ENCODE measurements around the gene MTCH1.
"Not testable (repeated sequence)": the region's sequence is repeated elsewhere in the genome, so short reads cannot be mapped to it uniquely, and the experiment has no call there.

Gene MTCH1

GRCh38 chr6:37016995-37017394, 31.0 kb upstream of the MTCH1 start:
- no peak for FAIRE-seq

- no peak for FAIRE-seq
Measured at GRCh38 chr6:37015532-37015931, 29.5 kb upstream of the MTCH1 start.

GRCh38 chr6:37014667-37015066, 28.7 kb upstream of the MTCH1 start:
- FAIRE-seq, result no peak

DNA sequence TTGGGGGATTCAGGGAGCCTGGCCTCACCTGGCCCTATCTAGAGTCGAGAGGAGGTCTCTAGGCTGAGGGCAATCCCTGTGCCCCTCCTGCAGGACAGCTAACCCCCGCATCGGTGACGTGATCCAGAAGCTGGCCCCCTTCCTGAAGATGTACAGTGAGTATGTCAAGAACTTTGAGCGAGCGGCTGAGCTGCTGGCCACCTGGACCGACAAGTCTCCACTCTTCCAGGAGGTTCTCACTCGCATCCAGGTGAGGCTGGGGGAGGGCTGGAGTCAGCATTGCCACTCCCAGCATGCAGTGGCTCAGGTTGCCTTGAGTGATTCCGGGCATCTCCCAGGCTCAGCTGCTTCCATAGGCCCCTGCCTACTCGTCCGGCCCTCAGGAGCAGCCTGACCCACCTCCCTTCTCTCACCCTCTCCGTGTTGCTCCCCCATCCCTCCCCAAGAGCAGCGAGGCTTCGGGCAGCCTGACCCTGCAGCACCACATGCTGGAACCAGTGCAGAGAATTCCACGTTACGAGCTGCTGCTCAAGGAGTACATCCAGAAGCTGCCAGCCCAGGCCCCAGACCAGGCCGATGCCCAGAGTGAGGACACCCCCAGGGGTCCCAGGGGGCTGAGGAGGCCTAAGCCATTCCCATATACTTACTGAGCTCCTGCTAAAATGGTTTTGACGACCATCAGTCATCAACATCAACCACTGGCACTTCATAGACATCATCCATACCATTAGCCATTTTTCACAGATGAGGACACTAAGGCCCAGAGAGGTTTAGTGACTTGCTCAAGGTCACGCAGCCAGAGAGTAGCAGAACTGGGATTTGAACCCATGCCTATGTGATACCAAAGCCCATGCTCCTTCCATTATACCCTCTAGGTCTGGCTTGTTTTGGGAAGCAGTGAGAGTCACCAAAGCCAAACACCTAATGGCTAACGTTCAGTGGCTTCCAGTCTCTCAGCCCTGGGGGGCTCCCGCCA, 27.8 kb upstream of the MTCH1 start:
- FAIRE-seq, result no peak

GRCh38 chr6:37011656-37012378, 25.8 kb upstream of the MTCH1 start:
- no peak for FAIRE-seq

GRCh38 chr6:37010402-37010892, 24.5 kb upstream of the MTCH1 start:
- FAIRE-seq, result no peak

GRCh38 chr6:37008484-37009465, 22.8 kb upstream of the MTCH1 start:
- no peak for FAIRE-seq

DNA sequence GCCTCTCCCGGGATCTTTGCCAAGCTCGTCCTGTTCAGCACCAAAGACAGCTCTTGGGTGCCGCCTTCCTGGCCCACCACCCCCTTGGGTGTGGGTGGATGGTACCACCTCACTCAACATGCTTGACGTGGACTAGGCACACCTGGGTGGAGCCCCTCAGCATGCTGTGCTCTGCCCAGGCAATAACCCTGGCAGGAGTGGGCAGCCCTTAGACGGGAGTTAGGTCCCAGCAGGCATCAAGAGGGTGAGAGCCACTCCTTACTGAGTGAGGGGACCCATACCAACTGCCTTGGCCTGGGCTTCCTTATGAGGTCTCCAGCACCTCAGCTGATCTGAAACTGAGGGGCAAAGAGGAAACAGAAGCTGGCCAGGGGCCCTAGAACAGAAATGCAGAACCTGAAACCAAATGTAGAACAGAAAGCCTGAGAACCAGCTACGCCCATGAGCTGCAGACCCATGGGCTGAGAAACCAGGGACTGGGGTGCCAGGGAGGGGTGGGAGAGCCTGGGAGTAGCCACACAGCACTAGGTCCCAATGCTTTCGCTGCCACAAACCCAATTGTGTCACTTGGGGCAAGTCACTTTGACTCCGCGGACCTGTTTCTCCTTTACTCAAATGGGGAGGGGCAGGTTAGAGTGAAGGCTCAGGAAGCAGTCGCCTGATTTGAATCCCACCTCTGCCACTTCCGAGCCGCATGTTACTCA, 21.5 kb upstream of the MTCH1 start:
- FAIRE-seq, result no peak

GRCh38 chr6:37006793-37007339, 20.9 kb upstream of the MTCH1 start:
- FAIRE-seq, result no peak

GRCh38 chr6:37005827-37006567, 20.0 kb upstream of the MTCH1 start:
- no peak for FAIRE-seq

GRCh38 chr6:37005061-37005810, 19.2 kb upstream of the MTCH1 start, which contains the start of gene FGD2:
Gene FGD2 (plus strand): TSS chr6:37005655. CDS start chr6:37005818, 163 bp downstream.
- FAIRE-seq, result no peak

GRCh38 chr6:37004044-37004980, 18.3 kb upstream of the MTCH1 start:
- FAIRE-seq, result no peak

DNA sequence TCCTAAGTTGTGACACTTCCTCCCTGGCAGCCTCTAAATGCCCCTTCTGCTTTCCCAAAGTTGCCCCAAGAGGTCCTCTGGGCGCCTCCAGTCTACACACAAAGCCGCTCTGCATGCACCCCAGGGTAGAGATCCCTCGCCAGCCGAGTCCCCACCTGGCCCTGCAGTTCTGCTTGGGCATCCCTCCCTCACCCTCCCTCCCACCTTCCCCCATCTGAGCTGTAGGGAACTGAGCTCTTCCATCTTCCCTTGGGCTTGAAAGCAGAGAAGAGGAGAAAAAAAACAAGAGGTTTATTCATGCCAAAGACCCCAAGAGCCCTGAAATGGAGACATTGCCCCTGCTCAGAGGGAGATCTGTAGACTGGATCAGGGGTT, 13.7 kb upstream of the MTCH1 start:
- FAIRE-seq, result no peak

- FAIRE-seq, result no peak
Measured at GRCh38 chr6:36999061-36999750, 13.2 kb upstream of the MTCH1 start.

DNA sequence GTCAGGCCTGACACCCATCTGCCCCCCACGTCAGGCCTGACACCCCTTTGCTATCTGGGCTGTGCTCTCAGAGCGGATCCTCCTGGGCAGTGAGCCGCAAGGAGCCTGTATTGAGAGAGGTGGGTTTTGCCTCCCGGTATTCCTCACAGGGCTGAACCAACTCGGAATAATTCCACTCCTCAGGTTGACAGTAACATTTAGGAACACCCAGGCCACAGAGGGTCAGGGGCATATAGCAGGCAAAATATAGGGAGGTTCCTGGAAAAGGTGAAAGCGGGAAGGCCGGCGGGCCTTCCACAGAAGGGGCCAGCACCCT, 12.7 kb upstream of the MTCH1 start:
- FAIRE-seq, result no peak

DNA sequence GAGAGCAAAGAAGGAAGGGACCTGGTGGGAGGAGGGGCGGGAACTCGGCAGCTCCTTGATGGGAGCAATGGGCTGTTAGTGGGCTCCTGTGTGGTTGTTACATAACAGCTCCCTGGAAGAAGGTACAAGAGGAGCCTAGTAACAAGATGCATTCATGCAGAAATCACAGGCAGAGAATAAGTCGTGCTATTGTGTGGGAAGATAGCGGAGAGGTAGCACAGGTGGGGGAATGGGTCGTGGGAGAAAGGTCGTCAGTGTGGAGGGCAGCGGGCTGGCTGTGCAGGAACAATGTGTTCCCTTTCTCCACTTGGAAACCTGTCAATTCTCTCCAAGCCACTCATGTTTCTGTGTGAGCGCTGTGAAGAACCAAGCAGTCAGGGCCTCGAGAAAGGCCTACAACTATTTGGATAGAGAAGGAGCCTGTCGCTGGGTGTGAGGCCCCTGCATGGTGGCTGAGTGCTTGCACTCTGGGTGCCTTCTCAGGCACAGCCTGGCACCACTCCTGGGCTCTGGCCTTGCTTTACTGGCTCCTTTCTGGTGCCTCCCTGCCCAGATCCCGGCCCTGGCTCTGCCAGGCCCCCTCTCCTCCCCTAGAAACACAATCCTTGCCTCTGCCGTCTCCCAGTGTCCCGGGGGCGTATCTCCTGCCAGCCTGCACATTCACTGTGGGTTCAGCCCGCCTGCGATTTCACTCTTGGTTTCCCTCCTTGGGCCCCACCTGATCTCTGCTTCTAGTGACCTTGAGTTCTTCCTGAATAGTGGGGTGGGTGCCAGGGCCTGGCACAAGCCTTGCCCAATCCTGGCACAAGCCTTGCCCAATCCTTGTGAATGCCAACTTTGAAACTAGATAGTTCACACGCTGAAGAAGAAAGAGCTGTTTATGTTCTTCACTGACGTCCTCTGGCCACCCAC, 12.1 kb upstream of the MTCH1 start:
- no peak for FAIRE-seq

DNA sequence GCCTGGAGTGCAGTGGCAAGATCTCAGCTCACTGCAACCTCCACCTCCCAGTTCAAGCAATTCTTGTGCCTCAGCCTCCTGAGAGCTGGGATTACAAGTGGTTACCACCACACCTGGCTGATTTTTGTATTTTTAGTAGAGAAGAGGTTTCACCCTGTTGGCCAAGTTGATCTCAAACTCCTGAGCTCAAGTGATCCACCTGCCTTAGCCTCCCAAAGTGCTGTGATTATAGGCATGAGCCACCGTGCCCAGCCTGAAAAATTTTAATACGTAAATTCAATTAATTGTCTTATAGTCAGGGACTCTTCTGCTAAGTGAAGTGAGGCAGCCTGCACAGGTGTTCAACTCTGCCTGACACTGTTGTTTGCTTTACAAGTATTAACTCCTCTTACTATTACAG, 4.4 kb upstream of the MTCH1 start:
- not testable (repeated sequence) for FAIRE-seq
